Activated naive CD8-positive, alpha-beta T cell treated with anti-CD3 and anti-CD28 coated beads, Interleukin-2, amount 10 ng/mL, durations not matched to agents 7 days and 5 days (primary cell): ENCODE data around the gene SLF1. TPM values are rescaled to one million over a fixed set of nuclear protein-coding genes. Genes with fewer than 3 reads are reported as not detected.

Source experiments
- ATAC-seq: fragments of 150-1000 bp; cut with Tn5 transposase; one replicate; pipeline ENCODE4 v1.10.0; 2021; ENCODE audit warnings: low read depth, moderate library complexity
- POLR2A ChIA-PET: fragments of 350-600 bp; sonication (Branson Sonifier 250); formaldehyde crosslinking; loops from one replicate; lab custom pipeline; 2021; ENCODE audit warnings: antibody characterized with exemption; lab: Charles Lee
- DNase-seq: peaks from one replicate; pipeline ENCODE4 v3.0.0; 2021
- H3K27ac Mint-ChIP-seq: one replicate; pipeline ENCODE4 v1.8.0; 2022; ENCODE audit warnings: mild to moderate bottlenecking, mixed read lengths
- H3K27me3 Mint-ChIP-seq: one replicate; pipeline ENCODE4 v1.8.0; 2022; ENCODE audit warnings: mild to moderate bottlenecking, moderate library complexity, mixed read lengths
- H3K36me3 Mint-ChIP-seq: one replicate; pipeline ENCODE4 v1.8.0; 2021; ENCODE audit warnings: mild to moderate bottlenecking, mixed read lengths
- H3K4me1 Mint-ChIP-seq: one replicate; pipeline ENCODE4 v1.8.0; 2021; ENCODE audit warnings: mixed read lengths
- H3K4me3 Mint-ChIP-seq: one replicate; pipeline ENCODE4 v1.8.0; 2022; ENCODE audit warnings: mild to moderate bottlenecking, moderate library complexity, mixed read lengths
- H3K9me3 Mint-ChIP-seq: one replicate; pipeline ENCODE4 v1.8.0; 2021; ENCODE audit warnings: mixed read lengths
- total RNA-seq, 2 experiments: library from RNA; stranded (reverse); gene quantifications; one replicate each; pipeline ENCODE4 v1.2.3, GENCODE V29; 2021

SLF1 gene
- total RNA-seq, 2 experiments from 2014 or later: 16.8 to 20.4 TPM

- peak; percentile 45 for ATAC-seq
Observed at GRCh38 chr5:94702729-94703128, 84.3 kb downstream of the SLF1 start.

DNA sequence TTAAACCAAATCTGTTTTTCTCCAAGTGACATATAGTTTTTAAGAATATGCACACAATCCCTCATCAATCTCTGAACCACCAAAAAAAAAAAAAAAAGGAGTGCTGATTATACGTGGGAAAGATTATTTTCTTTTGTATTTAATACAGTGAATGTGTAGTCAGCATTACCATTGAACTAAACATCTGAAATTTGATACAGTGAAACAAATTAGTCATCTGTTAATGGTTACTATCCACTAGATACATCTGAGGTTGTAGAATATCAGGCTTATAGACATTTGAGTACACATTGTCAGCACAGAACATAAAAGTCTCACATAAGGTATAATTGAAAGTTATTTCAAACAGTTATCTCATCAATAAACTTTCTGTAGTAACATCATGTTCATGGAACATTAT lies 87.0 kb downstream of the SLF1 start:
- no peak for DNase-seq
- Mint-ChIP-seq H3K9me3 (no peaks in the 10 kb centered on the region), H3K4me3 (no peak overlapping the region), H3K27ac (no peak overlapping the region), H3K4me1 (peaks cover 10% of the 10 kb centered on the region), H3K27me3 (no peaks in the 10 kb centered on the region), H3K36me3 (peaks cover 5% of the 10 kb centered on the region)
- no peak for ATAC-seq
- POLR2A ChIA-PET: no interaction called here

More at GRCh38 chr5:94702729-94703128, 84.3 kb downstream of the SLF1 start:
- DNase-seq: no peak
- Mint-ChIP-seq H3K4me3 (no peak overlapping the region), H3K27ac (peak overlapping the region; percentile 1), H3K36me3 (peaks cover 6% of the 10 kb centered on the region), H3K4me1 (peaks cover 12% of the 10 kb centered on the region), H3K9me3 (no peaks in the 10 kb centered on the region), H3K27me3 (no peaks in the 10 kb centered on the region)
- POLR2A ChIA-PET: no interaction called here

- H3K9me3 Mint-ChIP-seq: no peaks in the 10 kb centered on the region
- no peak overlapping the region for H3K4me3 Mint-ChIP-seq
- no peak overlapping the region for H3K27ac Mint-ChIP-seq
- H3K36me3 Mint-ChIP-seq: peaks cover 11% of the 10 kb centered on the region
- H3K4me1 Mint-ChIP-seq: peaks cover 7% of the 10 kb centered on the region
- POLR2A ChIA-PET: no interaction called here
- no peak for ATAC-seq
- no peaks in the 10 kb centered on the region for H3K27me3 Mint-ChIP-seq
- DNase-seq: no peak
Observed at GRCh38 chr5:94707359-94707758, 88.9 kb downstream of the SLF1 start.

DNA sequence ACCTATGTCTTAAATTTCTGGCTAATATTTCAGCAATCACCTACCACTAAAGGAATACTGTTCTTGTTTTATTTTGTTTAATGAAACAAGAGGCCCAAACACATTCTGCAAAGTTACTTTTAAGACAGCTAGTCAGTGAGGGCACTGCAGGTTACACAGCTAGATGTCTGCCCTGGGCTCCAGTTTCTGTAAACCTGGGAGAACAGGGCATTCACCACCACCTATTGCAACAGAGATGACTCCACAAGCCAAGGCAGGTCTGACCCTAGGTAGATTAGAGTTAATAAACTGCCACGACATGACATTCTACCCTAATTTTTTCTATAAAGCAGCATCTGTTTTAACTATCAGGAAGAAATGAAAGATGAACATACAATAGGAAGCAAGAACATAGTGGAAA lies 90.8 kb downstream of the SLF1 start:
- no peaks in the 10 kb centered on the region for H3K27me3 Mint-ChIP-seq
- H3K27ac Mint-ChIP-seq: no peak overlapping the region
- no peak overlapping the region for H3K4me3 Mint-ChIP-seq
- H3K36me3 Mint-ChIP-seq: peaks cover 19% of the 10 kb centered on the region
- ATAC-seq (no peak), DNase-seq (no peak)
- no peaks in the 10 kb centered on the region for H3K9me3 Mint-ChIP-seq
- POLR2A ChIA-PET: no interaction called here
- H3K4me1 Mint-ChIP-seq: peaks cover 1% of the 10 kb centered on the region

DNA sequence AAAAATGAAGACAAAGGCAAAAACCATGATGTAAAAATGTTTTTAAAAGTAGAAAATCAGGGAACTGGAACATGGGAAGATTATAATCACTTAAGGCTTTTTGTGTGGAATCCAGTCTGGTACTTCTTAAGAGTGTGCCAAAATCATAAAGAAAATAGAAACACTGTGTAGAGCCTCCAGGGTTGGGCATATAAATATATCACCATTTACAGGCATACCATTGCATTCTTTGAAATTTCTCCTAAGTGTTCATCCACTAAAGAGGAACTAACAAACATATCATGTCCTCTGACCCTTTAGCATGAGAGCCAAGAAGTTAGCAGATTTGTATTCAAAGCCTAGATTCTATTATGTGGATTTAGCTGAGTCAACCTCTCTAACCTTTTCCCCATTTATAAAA lies 93.3 kb downstream of the SLF1 start:
- Mint-ChIP-seq H3K4me3 (no peak overlapping the region), H3K27me3 (no peaks in the 10 kb centered on the region), H3K36me3 (peaks cover 17% of the 10 kb centered on the region), H3K27ac (no peak overlapping the region), H3K4me1 (peaks cover 1% of the 10 kb centered on the region), H3K9me3 (no peaks in the 10 kb centered on the region)
- POLR2A ChIA-PET: no interaction called here
- no peak for ATAC-seq
- no peak for DNase-seq

DNA sequence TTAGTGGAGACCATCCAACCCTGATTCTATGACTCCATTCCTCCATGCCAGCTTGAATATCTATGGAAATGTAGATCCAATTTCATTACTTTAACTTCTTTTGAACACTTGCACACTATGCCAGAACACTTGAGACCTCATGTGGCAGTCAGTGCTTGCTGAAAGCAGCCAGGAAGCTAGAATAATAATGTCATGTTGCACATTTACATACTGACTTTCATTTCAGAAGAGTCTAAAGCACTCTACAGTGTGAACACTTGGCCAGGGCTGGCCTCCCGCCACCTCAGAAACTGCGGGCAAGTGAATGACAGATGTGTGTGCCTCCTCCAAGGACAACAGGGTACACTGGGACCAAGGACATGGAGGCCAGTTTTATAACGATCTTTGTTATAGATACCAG lies 97.3 kb downstream of the SLF1 start:
- H3K4me3 Mint-ChIP-seq: no peak overlapping the region
- H3K27ac Mint-ChIP-seq: no peak overlapping the region
- ATAC-seq (no peak), DNase-seq (no peak)
- POLR2A ChIA-PET: no interaction called here
- no peaks in the 10 kb centered on the region for H3K4me1 Mint-ChIP-seq
- H3K27me3 Mint-ChIP-seq: peaks cover 7% of the 10 kb centered on the region
- H3K36me3 Mint-ChIP-seq: peaks cover 14% of the 10 kb centered on the region
- H3K9me3 Mint-ChIP-seq: no peaks in the 10 kb centered on the region

- Mint-ChIP-seq H3K4me1 (no peaks in the 10 kb centered on the region), H3K27ac (no peak overlapping the region), H3K4me3 (no peak overlapping the region), H3K27me3 (peaks cover 17% of the 10 kb centered on the region), H3K36me3 (no peaks in the 10 kb centered on the region), H3K9me3 (no peaks in the 10 kb centered on the region)
- ATAC-seq (no peak), DNase-seq (no peak)
- POLR2A ChIA-PET: no interaction called here
Observed at GRCh38 chr5:94725142-94725541, 106.7 kb downstream of the SLF1 start.

- Mint-ChIP-seq H3K4me3 (no peak overlapping the region), H3K27me3 (no peaks in the 10 kb centered on the region), H3K27ac (no peak overlapping the region), H3K4me1 (peaks cover 3% of the 10 kb centered on the region), H3K9me3 (no peaks in the 10 kb centered on the region), H3K36me3 (no peaks in the 10 kb centered on the region)
- POLR2A ChIA-PET: no interaction called here
- DNase-seq (no peak), ATAC-seq (no peak)
Observed at GRCh38 chr5:94731471-94731870, 113.0 kb downstream of the SLF1 start.

DNA sequence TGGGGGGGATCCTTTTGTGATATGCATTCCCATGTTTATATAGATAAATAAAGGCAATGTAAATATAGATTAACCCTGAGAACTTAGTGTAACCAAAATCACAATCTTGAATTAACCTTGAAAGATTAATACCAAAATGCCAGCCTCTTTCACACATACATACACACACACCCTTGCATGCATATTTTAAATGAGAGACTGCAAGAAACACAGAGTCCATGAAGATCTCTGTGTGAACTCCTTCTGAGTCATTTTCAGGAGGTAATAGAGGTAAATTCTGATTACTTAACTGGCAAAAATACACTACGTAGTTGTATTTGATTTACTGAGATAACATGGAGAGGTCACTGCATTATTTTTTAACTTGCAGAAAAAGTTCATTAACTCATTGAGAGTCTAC lies 118.0 kb downstream of the SLF1 start:
- Mint-ChIP-seq H3K4me3 (no peak overlapping the region), H3K9me3 (no peaks in the 10 kb centered on the region), H3K4me1 (no peaks in the 10 kb centered on the region), H3K27me3 (no peaks in the 10 kb centered on the region), H3K27ac (no peak overlapping the region), H3K36me3 (no peaks in the 10 kb centered on the region)
- DNase-seq: no peak
- POLR2A ChIA-PET: no interaction called here
- no peak for ATAC-seq

DNA sequence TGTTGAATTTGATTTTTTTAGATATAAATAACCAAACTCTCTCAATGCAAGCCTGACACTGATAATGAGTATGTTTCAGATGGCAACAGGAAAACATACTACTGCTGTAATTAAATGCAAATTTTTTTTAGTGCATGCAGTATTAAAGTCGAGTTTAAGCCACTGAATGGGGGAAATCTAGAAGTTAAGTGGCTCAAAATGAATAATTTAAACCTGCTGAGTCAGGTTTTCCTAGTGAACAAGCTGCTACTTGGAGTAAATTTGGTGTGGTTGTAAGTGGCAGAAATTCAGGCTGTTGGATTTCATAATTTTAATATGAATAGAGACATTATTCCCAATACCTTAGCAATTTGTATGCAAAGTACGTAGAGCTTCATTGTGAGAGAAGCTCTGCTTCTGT lies 121.8 kb downstream of the SLF1 start:
- H3K4me3 Mint-ChIP-seq: no peak overlapping the region
- POLR2A ChIA-PET: no interaction called here
- H3K9me3 Mint-ChIP-seq: no peaks in the 10 kb centered on the region
- no peaks in the 10 kb centered on the region for H3K36me3 Mint-ChIP-seq
- no peak overlapping the region for H3K27ac Mint-ChIP-seq
- ATAC-seq (no peak), DNase-seq (no peak)
- peaks cover 3% of the 10 kb centered on the region for H3K27me3 Mint-ChIP-seq
- no peaks in the 10 kb centered on the region for H3K4me1 Mint-ChIP-seq

DNA sequence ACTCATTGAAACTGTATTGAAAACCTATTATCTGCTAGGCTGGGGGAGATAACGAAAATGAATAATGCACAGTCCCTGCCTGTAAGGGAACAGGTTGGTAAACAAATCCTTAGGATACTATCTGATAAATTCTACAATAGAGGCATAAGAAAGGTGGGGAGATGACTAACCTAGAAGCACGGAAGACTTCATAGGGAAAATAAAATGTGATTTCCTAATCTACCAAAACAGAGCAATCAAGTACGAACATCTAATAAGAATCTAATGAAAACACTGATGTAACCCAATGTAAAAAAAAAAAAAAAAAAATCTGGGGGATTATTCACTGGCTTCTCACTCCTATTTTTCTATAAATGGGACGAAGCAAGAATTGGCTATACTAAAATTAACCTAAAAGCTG lies 124.4 kb downstream of the SLF1 start:
- Mint-ChIP-seq H3K36me3 (no peaks in the 10 kb centered on the region), H3K27me3 (peaks cover 3% of the 10 kb centered on the region), H3K4me1 (no peaks in the 10 kb centered on the region), H3K27ac (no peak overlapping the region), H3K4me3 (no peak overlapping the region), H3K9me3 (no peaks in the 10 kb centered on the region)
- DNase-seq (no peak), ATAC-seq (no peak)
- POLR2A ChIA-PET: no interaction called here

GRCh38 chr5:94744906-94745305 lies 126.4 kb downstream of the SLF1 start:
- no peaks in the 10 kb centered on the region for H3K36me3 Mint-ChIP-seq
- no peaks in the 10 kb centered on the region for H3K4me1 Mint-ChIP-seq
- DNase-seq: no peak
- POLR2A ChIA-PET: no interaction called here
- no peak for ATAC-seq
- H3K27ac Mint-ChIP-seq: no peak overlapping the region
- H3K9me3 Mint-ChIP-seq: no peaks in the 10 kb centered on the region
- no peak overlapping the region for H3K4me3 Mint-ChIP-seq
- peaks cover 3% of the 10 kb centered on the region for H3K27me3 Mint-ChIP-seq

DNA sequence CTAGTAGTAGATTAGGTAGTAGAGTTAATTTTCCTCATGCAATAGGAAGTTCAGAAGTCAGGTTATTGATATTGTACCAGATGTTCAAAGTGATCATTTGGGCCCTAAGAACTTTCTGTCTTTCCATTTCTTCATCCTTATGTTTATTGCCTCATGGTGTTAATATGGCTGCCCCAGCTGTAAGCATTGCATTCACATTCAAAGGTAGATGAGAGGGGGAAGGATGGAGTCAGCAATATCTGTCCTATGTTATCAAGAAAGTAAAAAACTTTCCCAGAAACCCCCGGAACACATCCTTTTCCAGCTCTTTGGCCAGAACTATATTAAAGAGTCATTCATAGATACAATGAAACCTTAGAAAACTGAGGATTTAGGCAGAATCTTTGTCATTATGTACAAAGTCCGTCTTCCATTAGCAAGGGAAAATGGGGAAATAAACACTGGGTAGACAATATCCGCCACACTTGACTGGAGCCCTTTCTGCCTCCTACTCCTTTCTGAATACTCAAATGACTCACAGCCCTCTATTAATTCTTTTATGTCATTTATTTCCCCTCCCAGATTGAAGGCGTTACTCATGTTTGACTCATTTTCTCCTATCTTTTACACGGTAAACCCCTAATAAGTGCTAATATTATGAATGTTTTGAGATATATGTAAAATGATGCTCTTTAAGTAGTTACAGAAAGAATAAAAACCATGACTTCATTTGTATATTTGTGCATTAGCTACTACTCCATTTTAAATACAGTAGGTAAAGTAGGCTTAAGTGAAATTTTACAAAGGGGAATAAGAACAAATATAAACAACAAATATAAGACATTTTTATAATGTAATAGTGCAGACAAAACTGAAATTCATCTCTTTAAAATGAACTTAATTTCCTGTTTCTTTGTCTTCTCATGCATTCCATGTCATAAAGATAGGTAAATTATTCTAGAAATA lies 127.6 kb downstream of the SLF1 start:
- no peaks in the 10 kb centered on the region for H3K9me3 Mint-ChIP-seq
- peaks cover 3% of the 10 kb centered on the region for H3K27me3 Mint-ChIP-seq
- H3K36me3 Mint-ChIP-seq: no peaks in the 10 kb centered on the region
- DNase-seq (no peak), ATAC-seq (no peak)
- H3K4me3 Mint-ChIP-seq: no peak overlapping the region
- no peaks in the 10 kb centered on the region for H3K4me1 Mint-ChIP-seq
- POLR2A ChIA-PET: no interaction called here
- H3K27ac Mint-ChIP-seq: no peak overlapping the region

DNA sequence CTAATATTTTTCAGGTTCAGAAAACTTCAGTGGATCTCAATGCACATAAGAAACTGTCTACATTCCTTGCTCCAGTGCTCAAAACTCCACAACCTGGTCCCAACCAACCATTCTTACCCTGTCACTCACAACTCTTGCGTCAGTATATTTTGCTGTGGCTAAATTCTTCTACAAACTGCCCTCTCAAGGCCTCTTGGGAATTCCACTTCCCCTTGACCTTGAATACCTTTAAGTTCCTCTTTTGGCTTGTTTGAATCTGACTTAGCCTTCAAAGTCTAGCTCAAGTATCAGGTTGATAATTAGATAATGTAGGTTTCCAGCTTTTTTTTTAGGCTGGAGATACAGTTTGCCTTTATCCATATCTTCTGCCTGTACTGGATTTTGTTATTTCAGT lies 128.3 kb downstream of the SLF1 start:
- DNase-seq (no peak), ATAC-seq (no peak)
- Mint-ChIP-seq H3K4me1 (no peaks in the 10 kb centered on the region), H3K4me3 (no peak overlapping the region), H3K9me3 (no peaks in the 10 kb centered on the region), H3K36me3 (no peaks in the 10 kb centered on the region), H3K27me3 (peaks cover 3% of the 10 kb centered on the region), H3K27ac (no peak overlapping the region)
- POLR2A ChIA-PET: no interaction called here
